Endothelial cell of umbilical vein (primary cell): ENCODE results near the gene EIF5B. TPM values are rescaled to one million over a fixed set of nuclear protein-coding genes. Genes with fewer than 3 reads are reported as not detected.

Experiments
- BruUV-seq: library from RNA; stranded (reverse); fragments of 400-500 nt; replicated peaks from 2 replicates; lab custom pipeline; 2021; lab: Mats Ljungman, UMichigan
- CTCF ChIA-PET: fragments of 300-600, 350-600 bp; sonication (Branson Sonifier 250); formaldehyde crosslinking; loops from one replicate; lab custom pipeline; 2021; ENCODE audit warnings: antibody characterized with exemption, inconsistent platforms; lab: Charles Lee
- POLR2A ChIA-PET: fragments of 300-600, 350-600 bp; sonication (Branson Sonifier 250); formaldehyde crosslinking; loops from one replicate; lab custom pipeline; 2021; ENCODE audit warnings: antibody characterized with exemption, inconsistent platforms; lab: Charles Lee
- DNase-seq: peaks from one replicate; pipeline ENCODE4 v3.0.0-alpha.2; 2011; ENCODE audit warnings: low read depth, low spot score
- FAIRE-seq: peaks from 2 replicates; lab custom pipeline; 2011; peaks lifted over from hg19 to GRCh38; lab: Jason Lieb, UNC
- H2AFZ ChIP-seq: 2 replicates; pipeline ENCODE4 v1.6.0; 2012; ENCODE audit warnings: low read depth, low read length, control low read depth, inconsistent platforms
- H3K27ac ChIP-seq: 2 replicates; pipeline ENCODE4 v1.5.1; 2011; ENCODE audit warnings: low read depth, mild to moderate bottlenecking, control low read depth, low read length, moderate library complexity; ENCODE audit not compliant: insufficient read depth
- H3K27me3 ChIP-seq, 2 experiments: 2 replicates each; pipeline versions ENCODE4 v1.6.0 to v1.6.1; 2011; ENCODE audit warnings: low read length in 2 of 2, mixed read lengths in 1 of 2; ENCODE audit not compliant: control insufficient read depth in 2 of 2, insufficient read depth in 2 of 2
- H3K36me3 ChIP-seq, 2 experiments: 2 replicates in 1 of 2; 3 replicates in 1 of 2; pipeline ENCODE4 v1.5.1; 2011; ENCODE audit warnings: low read length in 2 of 2, mild to moderate bottlenecking in 1 of 2, moderate library complexity in 1 of 2; ENCODE audit not compliant: control insufficient read depth in 2 of 2, insufficient read depth in 2 of 2; ENCODE audit errors: extremely low read depth in 1 of 2
- H3K4me1 ChIP-seq: 3 replicates; pipeline ENCODE4 v1.5.1; 2011; ENCODE audit warnings: mild to moderate bottlenecking, low read length; ENCODE audit not compliant: control insufficient read depth, insufficient read depth; ENCODE audit errors: extremely low read depth
- H3K4me2 ChIP-seq: 2 replicates; pipeline ENCODE4 v1.6.1; 2011; ENCODE audit warnings: low read length, control low read depth, mixed read lengths; ENCODE audit not compliant: insufficient read depth
- H3K4me3 ChIP-seq, 3 experiments: fragments of 200-600 bp in 1 of 3; sonication (generic), shearing (Covaris generic) in 1 of 3; replicated peaks in 1 of 3; 2 replicates each; pipeline ENCODE4 v1.5.1; 2011 to 2016; ENCODE audit warnings: control low read depth in 3 of 3, low read length in 3 of 3, mild to moderate bottlenecking in 2 of 3, inconsistent platforms in 1 of 3, low read depth in 1 of 3, moderate library complexity in 1 of 3; ENCODE audit not compliant: insufficient read depth in 1 of 3
- H3K79me2 ChIP-seq: 2 replicates; pipeline ENCODE4 v1.6.0; 2012; ENCODE audit warnings: low read length, inconsistent platforms; ENCODE audit not compliant: control insufficient read depth, insufficient read depth
- H3K9ac ChIP-seq: replicated peaks from 2 replicates; pipeline ENCODE3; 2011; ENCODE audit warnings: low read length, control low read depth; ENCODE audit not compliant: insufficient read depth; ENCODE audit errors: extremely low read depth
- H3K9me1 ChIP-seq: replicated peaks from 3 replicates; pipeline ENCODE4 v1.6.0; 2011; ENCODE audit warnings: mild to moderate bottlenecking, low read length; ENCODE audit not compliant: control insufficient read depth, insufficient read depth; ENCODE audit errors: extremely low read depth
- H3K9me3 ChIP-seq: replicated peaks from 2 replicates; pipeline ENCODE4 v1.5.1; 2012; ENCODE audit warnings: low read length, inconsistent platforms; ENCODE audit not compliant: control insufficient read depth, insufficient read depth
- H4K20me1 ChIP-seq: replicated peaks from 2 replicates; pipeline ENCODE3; 2011; ENCODE audit warnings: mild to moderate bottlenecking, low read length; ENCODE audit not compliant: control insufficient read depth, insufficient read depth; ENCODE audit errors: extremely low read depth
- EZH2 ChIP-seq: IDR thresholded peaks from 2 replicates; pipeline ENCODE4 v1.6.1; 2012; ENCODE audit warnings: borderline replicate concordance, low read depth, mild to moderate bottlenecking, moderate library complexity, low read length, inconsistent platforms; ENCODE audit not compliant: severe bottlenecking
- FOS ChIP-seq: IDR thresholded peaks from 2 replicates; pipeline ENCODE4 v1.6.1; 2011; ENCODE audit warnings: mild to moderate bottlenecking, low read length, moderate library complexity, borderline replicate concordance; ENCODE audit not compliant: insufficient read depth
- GATA2 ChIP-seq: IDR thresholded peaks from 2 replicates; pipeline ENCODE4 v1.7.0; 2011; ENCODE audit warnings: low read depth, mild to moderate bottlenecking, moderate library complexity, mixed read lengths, low read length; ENCODE audit not compliant: insufficient read length, insufficient read depth
- JUN ChIP-seq: IDR thresholded peaks from 2 replicates; pipeline ENCODE4 v1.6.1; 2011; ENCODE audit warnings: borderline replicate concordance, low read depth; ENCODE audit not compliant: insufficient read length, insufficient read depth
- MYC ChIP-seq: IDR thresholded peaks from one replicate; pipeline ENCODE4 v1.6.1; 2011; ENCODE audit warnings: mild to moderate bottlenecking, low read depth, low read length
- POLR2A ChIP-seq: IDR thresholded peaks from 2 replicates; pipeline ENCODE4 v1.6.1; 2012; ENCODE audit warnings: low read depth, mild to moderate bottlenecking, control low read depth, low read length
- POLR2AphosphoS5 ChIP-seq: IDR thresholded peaks from 2 replicates; pipeline ENCODE4 v1.6.1; 2012; ENCODE audit warnings: low read depth, mild to moderate bottlenecking, control low read depth, low read length, moderate library complexity; ENCODE audit not compliant: insufficient read depth
- dilution Hi-C: fragments of 300-500 bp; cut with MboI; formaldehyde crosslinking; loops from one replicate; pipeline ENCODE4 v1.15.0; 2019; ENCODE audit warnings: low sequenced_read_pairs; ENCODE audit not compliant: extremely low pct_ligation_motif_present
- intact Hi-C: fragments of 100-400 bp; cut with micrococcal nuclease; formaldehyde crosslinking; loops from one replicate; pipeline ENCODE4 v1.10.0; 2022
- polyA plus RNA-seq, 4 experiments: library from polyadenylated mRNA; depleted of rRNA in 3 of 4; stranded (reverse) in 3 of 4; unstranded in 1 of 4; fragments of >200 nt; gene quantifications; 2 replicates each; pipeline versions ENCODE4 v1.2.1 to v1.2.3, GENCODE V29; 2011 to 2012; ENCODE audit warnings: missing spikeins in 1 of 4
- total RNA-seq: library from RNA; stranded (reverse); gene quantifications from 2 replicates; pipeline ENCODE4 v1.2.3, GENCODE V29; 2021
- TF ChIP-seq, protein P1 (sequence below): IDR thresholded peaks from 2 replicates; pipeline ENCODE4 v1.6.1; 2011; ENCODE audit not compliant: insufficient read depth, insufficient read length
- TF ChIP-seq, protein P2 (sequence below), 2 donors: IDR thresholded peaks; 1 replicate in 1 of 2; 2 replicates in 1 of 2; pipeline ENCODE4 v1.5.1; 2011; ENCODE audit warnings: low read length in 2 of 2, mild to moderate bottlenecking in 2 of 2, moderate library complexity in 2 of 2, control low read depth in 1 of 2, inconsistent platforms in 1 of 2, low read depth in 1 of 2; ENCODE audit not compliant: insufficient read depth in 1 of 2; ENCODE audit errors: extremely low read depth in 1 of 2

EIF5B gene
- total and polyA plus RNA-seq, 2 donors (not counting 3 experiments of a cell fraction or from before 2014, with no cell fraction given): 10.1 to 54.5 TPM

DNA sequence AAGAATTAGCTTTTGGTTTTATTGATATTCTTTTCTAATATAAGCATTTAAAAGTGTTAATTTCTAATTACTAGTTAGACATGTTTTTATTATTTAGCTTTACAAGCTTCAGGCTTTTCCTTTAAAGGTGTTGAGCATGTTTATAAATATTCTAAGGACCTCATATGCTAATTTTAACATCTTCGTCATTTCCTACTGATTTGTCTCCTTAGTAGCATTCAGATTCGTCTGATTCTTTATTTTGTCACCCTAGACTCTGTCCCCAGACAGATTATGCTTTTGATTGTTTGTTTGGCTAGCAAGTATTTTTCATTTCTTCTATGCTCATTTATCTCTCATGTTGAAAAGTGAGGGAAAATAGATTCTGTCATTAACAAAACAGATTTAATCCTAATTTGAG lies 51.7 kb downstream of the EIF5B start:
- POLR2A ChIA-PET: no interaction called here
- Histone ChIP-seq H3K79me2 (peaks cover 3% of the 10 kb centered on the region), H3K4me1 (no peaks in the 10 kb centered on the region), H3K27ac (no peak overlapping the region), H3K27me3 (no peaks in the 10 kb centered on the region), H4K20me1 (no peaks in the 10 kb centered on the region), H3K9me3 (no peaks in the 10 kb centered on the region), H3K4me3 (no peak overlapping the region), H3K36me3 (peaks cover 9 to 10% of the 10 kb centered on the region in 2 experiments), H3K4me2 (no peak overlapping the region), H2AFZ (no peak overlapping the region), H3K9me1 (no peaks in the 10 kb centered on the region), H3K9ac (no peak overlapping the region)
- no peak for TF ChIP-seq GATA2
- intact Hi-C loops: no loop called here
- CTCF ChIA-PET: no interaction called here
- dilution Hi-C loops: no loop called here
- BruUV-seq: no TSS peak
- DNase-seq: no peak
- FAIRE-seq: no peak

DNA sequence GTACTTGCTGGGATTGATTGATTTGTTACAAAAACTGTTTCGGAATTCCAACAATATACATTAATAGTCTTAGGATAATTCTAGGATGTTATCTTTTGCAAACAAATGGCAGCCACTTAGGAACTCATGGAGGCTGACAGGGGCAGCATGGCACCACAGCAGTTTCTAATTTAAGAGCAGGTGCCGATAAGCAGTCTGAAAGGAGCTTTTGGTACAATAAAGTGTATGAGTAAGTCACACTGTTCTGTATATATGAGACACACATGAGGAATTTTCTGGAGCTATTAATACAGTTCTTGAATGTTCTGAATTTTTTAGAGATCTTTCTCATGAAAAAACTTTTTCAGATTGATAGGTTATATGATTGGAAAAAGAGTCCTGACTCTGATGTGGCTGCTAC lies 52.2 kb downstream of the EIF5B start:
- peaks cover 6 to 14% of the 10 kb centered on the region in 2 experiments for H3K36me3 ChIP-seq

More for the DNA sequence above, 52.2 kb downstream of the EIF5B start:
- Histone ChIP-seq H3K4me2 (no peak overlapping the region), H3K27me3 (no peaks in the 10 kb centered on the region), H3K27ac (no peak overlapping the region), H3K9me1 (no peaks in the 10 kb centered on the region), H3K79me2 (peaks cover 3% of the 10 kb centered on the region), H3K4me1 (no peaks in the 10 kb centered on the region), H4K20me1 (no peaks in the 10 kb centered on the region), H3K9me3 (no peaks in the 10 kb centered on the region), H3K4me3 (no peak overlapping the region), H3K9ac (no peak overlapping the region), H2AFZ (no peak overlapping the region)
- DNase-seq (no peak), FAIRE-seq (no peak)
- no peak for TF ChIP-seq EZH2
- TF ChIP-seq FOS: no peak
- TF ChIP-seq POLR2AphosphoS5: no peak
- TF ChIP-seq, protein P1, sequence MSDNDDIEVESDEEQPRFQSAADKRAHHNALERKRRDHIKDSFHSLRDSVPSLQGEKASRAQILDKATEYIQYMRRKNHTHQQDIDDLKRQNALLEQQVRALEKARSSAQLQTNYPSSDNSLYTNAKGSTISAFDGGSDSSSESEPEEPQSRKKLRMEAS: no peak
- no peak for TF ChIP-seq POLR2A
- TF ChIP-seq JUN: no peak
- TF ChIP-seq GATA2: no peak
- TF ChIP-seq MYC: no peak
- TF ChIP-seq, protein P2, sequence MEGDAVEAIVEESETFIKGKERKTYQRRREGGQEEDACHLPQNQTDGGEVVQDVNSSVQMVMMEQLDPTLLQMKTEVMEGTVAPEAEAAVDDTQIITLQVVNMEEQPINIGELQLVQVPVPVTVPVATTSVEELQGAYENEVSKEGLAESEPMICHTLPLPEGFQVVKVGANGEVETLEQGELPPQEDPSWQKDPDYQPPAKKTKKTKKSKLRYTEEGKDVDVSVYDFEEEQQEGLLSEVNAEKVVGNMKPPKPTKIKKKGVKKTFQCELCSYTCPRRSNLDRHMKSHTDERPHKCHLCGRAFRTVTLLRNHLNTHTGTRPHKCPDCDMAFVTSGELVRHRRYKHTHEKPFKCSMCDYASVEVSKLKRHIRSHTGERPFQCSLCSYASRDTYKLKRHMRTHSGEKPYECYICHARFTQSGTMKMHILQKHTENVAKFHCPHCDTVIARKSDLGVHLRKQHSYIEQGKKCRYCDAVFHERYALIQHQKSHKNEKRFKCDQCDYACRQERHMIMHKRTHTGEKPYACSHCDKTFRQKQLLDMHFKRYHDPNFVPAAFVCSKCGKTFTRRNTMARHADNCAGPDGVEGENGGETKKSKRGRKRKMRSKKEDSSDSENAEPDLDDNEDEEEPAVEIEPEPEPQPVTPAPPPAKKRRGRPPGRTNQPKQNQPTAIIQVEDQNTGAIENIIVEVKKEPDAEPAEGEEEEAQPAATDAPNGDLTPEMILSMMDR (IDR thresholded peaks at IDR 0.05; ENCODE audit: extremely low read depth in 1 of 2, insufficient read depth in 1 of 2, low read depth in 1 of 2, low read length in 2 of 2): no peak
- BruUV-seq: no TSS peak
- intact Hi-C loops (no loop called here), dilution Hi-C loops (no loop called here)
- ChIA-PET CTCF (no interaction called here), POLR2A (no interaction called here)
